Fibroblast of peridontal ligament (primary cell): ENCODE data around the gene PIP5K1C.

Source experiments
- DNase-seq: peaks from one replicate; pipeline ENCODE4 v3.0.0-alpha.2; 2010; ENCODE audit errors: extremely low read depth

The PIP5K1C gene

DNA sequence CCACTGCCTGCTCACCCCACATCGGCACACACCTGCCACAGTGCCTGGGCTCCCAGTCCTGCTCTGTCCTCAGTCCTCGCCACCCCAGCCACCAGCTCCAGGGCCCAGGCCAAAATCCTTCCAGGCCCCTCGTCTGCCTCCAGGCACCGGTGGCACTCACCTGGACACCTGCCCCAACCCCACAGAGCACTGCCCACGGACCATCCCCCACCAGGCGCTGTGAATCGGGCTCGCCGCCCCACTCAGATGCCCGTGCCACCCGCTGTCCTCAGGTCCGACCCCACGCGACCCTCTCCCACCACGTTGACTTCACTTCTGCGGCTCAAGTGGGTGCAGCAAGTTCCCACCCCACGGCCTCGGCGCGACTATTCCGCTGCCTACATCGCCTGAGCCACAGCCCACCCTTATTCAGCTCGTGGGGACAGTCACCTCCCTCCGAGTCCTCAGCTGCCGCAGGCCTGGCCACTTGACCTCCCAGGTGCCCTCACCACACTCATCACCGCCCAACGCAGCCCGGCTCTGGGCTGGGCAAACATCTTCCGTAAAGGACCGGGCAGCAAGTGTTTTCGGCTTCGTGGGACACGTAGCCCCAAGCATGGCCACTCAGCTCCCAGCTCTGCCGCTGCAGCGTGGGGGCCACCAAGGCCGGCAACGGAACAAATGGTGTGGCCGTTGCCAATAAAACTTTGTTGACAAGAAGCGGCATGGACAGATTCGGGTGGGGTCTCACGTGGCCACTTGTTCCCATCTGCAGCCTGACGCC lies 5.7 kb downstream of the PIP5K1C start:
- DNase-seq, result no peak

DNA sequence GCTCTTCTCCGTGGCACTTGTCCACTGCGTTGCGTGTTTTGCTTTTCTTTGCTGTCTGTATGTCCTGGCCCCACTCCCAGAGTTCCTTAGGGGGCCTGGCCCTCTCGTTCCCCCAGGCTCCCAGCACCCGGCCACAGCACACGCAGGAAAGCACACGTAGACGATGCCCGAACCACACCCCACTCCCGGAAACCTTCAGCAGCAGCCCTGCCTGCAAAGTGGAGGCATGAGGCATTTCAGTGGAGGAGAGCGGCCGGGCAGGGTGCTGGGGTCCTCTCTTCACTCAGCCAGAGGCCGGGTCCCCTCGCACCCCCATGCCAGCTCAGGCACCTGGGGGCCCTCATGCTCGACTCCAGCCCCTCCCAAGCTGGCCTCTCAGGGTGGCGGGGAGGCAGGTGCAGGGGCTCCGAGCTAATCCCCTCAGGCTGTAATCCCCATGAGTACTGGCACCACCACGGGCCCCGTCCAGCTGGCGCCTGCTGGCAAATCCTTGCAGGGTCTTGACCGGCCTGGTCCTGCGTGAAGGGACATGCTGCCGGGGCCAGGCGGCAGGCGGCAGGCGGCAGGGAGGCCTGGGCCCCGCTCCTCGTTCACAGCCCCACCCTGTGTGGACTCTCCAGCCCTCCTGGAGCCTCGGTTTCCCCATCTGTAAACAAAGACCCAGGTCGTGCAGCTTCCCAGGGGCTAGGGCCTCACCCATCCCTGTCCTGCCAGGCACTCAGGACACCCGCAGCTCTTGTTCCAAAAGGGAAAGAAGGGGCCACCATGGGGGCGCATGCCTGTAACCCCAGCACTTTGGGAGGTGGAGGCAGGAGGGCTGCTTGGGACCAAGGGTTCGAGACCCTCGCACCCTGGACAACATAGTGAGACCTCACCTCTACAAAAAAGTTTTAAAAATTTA lies 7.0 kb downstream of the PIP5K1C start:
- DNase-seq, result no peak

GRCh38 chr19:3692141-3693024 lies 7.9 kb downstream of the PIP5K1C start:
- no peak for DNase-seq

DNA sequence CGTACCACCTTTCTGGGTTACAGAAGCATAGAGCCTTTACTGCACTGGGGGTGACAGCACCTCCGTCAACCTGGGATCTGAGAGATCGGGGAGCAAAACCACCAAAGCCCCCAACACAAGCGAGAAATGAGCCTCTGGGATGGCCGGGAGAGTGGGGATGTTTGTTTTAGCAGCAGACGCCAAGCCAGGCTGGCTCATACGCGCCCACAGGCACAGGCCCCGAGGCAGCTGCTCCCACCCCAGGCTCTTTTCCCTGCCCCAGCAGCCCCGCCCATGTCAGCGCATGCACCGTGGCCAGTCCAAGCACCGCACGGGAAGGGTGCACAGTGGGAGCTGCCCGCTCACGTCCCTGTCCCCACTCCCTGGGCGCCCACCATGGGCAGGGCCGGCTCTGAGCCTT lies 8.5 kb downstream of the PIP5K1C start:
- DNase-seq, result no peak

DNA sequence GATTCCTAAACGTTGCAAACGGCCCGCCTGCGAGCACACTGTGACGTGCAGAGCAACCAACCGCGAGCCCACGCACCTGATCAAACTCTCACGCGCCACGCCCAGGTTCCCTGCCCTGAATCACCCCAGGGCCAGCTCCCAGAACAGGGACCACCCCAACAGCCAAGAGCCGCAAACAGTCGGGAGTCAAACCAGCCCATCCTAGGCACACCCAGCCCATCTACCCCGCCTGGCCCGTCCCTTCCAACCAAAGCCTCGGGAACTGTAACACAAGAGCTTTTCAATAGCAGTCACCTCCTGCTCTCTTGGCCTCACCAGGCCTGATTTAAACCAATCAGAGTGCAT lies 8.9 kb downstream of the PIP5K1C start:
- DNase-seq, result no peak

- DNase-seq, result no peak
Measured at GRCh38 chr19:3690551-3691371, 9.5 kb downstream of the PIP5K1C start.

DNA sequence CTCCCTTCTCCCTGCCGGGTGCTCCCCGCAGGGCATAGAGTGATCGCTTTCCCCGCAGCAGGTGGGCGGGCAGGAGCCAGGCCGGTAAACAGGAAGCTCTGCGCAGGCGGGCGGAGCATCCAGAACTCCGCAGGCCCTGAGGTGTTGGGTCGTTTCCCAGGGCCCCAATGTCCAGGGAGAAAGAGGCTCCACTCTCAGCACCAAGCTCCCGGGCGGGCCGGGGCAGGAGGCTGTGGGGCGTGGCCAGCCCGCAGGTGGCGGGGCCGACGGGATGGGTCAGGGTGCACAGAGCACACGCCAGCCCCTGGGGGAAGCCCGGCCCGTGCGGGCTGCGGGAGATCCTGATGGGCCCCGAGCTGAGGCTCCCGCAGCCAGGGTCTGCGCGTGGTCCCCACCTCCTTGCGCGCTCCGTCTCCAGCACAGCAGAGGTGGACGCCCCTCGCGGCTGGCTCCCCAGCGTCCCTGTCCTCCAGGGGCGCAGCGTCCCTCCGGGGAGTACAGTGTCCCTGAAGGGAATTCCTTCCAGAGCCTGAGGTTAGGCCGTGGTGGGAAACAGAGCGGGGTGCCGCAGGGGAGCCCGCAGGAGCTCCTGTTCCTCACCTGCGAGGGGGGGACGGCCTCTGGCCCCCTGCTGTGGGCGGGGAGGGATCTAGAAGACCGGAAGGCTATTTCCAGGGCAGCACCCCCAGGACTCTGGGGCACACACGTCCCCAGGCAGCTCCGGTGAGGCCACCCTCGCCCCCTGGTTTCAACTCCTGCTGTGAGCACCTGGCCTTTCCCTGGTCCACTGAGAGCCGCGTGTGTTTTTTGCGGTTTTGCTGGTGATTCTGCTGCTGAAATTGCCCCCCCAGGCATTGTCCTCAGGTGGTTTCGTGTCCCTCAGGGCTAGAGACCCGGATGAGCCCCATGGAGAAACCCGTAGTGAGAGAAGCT lies 12.2 kb downstream of the PIP5K1C start:
- DNase-seq, result no peak

GRCh38 chr19:3687393-3687773 lies 12.9 kb downstream of the PIP5K1C start:
- no peak for DNase-seq

- DNase-seq, result no peak
Measured at GRCh38 chr19:3684817-3685410, 15.4 kb downstream of the PIP5K1C start.

DNA sequence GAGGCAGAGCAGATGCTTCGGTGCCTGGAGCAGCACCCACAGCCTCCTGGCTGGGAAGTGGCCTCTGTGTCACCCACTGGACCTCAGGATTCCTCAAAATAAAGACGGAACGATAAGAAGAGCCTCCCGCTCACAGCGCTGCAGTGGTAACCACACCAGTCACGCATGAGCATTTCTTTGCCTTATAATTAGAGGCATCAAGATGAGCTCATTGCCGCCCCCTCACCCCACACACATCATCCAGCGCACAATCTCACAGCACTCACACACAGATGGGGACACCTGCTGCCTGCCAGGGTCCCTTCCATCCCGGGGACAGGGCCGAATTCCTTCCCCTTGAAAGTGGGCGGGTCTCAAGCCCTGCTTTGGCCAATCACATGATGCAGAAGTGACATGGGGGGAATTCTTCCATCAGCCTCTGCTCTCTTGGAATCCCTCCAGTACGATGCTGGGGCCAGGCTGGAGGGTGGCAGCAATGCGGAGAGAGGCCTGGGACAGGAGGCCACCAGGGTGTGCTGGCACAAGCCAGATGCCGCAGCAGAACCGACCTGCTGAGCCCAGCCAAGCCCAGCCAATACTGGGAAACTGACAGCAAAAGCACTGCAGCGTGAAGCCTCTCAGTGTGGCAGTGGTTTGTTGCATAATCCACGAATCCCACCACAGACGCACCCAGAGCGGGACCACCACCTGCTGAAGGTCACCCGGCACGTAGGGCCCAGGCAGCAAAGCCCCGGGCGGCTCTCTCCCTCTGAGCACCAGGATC lies 16.0 kb downstream of the PIP5K1C start:
- no peak for DNase-seq

- no peak for DNase-seq
Measured at GRCh38 chr19:3683405-3684053, 16.7 kb downstream of the PIP5K1C start.

DNA sequence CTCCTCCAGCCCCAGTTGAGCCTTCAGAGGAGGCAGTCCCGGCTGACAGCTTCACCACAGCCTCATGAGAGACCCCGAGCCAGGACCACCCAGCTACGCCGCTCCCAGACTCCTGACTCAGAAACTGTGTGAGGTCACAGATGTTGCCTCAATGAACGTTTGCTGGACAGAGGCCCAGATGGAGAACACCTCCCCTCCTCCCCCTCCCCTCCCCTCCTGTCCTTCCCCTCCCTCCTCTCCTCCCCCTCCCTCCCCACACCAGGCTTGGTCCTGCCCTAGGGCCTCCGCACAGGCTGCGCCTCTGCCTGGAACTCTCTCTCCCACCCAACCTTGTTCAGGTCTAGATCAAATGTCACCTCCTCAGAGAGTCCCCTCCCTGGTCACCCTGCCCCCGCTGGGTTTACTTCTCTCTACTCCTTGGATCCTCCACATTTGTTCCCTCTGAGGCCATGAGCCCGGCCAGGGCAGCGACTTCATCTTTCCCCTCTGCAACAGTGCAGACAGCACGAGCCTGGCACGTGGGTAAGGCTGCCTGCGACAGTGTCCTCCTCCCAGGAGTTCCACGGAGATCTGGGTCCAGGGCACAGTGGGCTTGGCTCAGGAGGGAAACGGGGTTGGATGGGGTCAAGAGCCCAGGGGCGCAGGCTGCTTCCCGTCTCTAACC lies 17.4 kb downstream of the PIP5K1C start:
- peak; percentile 39 for DNase-seq

DNA sequence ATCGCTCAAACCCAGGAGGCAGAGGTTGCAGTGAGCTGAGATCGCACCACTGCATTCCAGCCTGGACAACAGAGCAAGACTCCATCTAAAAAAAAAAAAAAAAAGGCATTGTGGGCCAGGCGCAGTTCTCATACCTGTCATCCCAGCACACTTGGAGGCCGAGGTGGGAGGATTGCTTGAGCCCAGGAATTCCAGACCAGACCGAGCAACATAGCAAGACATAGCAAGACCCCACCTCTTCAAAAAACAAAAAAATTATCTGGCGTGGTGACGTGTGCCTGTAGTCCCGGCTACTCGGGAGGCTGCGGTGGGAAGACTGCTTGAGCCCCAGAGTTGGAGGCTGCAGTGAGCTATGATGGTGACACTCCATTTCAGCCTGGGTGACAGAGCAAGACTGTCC lies 18.0 kb downstream of the PIP5K1C start:
- DNase-seq, result no peak

GRCh38 chr19:3680939-3681338 lies 19.3 kb downstream of the PIP5K1C start:
- DNase-seq, result no peak

- DNase-seq, result no peak
Measured at GRCh38 chr19:3679581-3679980, 20.7 kb downstream of the PIP5K1C start.

GRCh38 chr19:3679138-3679537 lies 21.1 kb downstream of the PIP5K1C start:
- no peak for DNase-seq

DNA sequence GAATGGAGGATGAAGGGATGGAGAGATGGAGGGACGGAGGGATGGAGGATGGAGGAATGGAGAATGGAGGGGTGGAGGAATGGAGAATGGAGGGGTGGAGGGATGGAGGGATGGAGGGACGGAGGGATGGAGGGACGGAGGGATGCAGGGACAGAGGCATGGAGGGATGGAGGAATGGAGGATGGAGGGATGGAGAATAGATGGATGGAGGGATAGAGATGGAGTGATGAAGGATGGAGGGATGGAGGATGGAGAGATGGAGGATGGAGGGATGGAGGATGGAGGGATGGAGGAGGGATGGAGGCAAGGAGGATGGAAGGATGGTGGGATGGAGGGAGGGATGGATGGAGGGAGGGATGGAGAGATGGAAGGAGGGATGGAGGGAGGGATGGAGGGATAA lies 22.1 kb downstream of the PIP5K1C start:
- DNase-seq, result no peak
